Upper lobe of right lung (tissue), 1 donor: ENCODE results near the gene TFB1M. TPM values are rescaled to one million over a fixed set of nuclear protein-coding genes. Genes with fewer than 3 reads are reported as not detected.

Source experiments
- ATAC-seq: fragments of 200-7000 bp; cut with Tn5 transposase; one replicate; pipeline ENCODE4 v1.9.1; 2020; ENCODE audit warnings: mild to moderate bottlenecking, moderate library complexity
- DNase-seq: peaks from one replicate; pipeline ENCODE4 v3.0.0-alpha.2; 2020
- H3K27ac ChIP-seq: fragments of 200-600 bp; one replicate; pipeline ENCODE4 v1.8.0; 2022
- H3K27me3 ChIP-seq: fragments of 200-600 bp; one replicate; pipeline ENCODE4 v1.8.0; 2022; ENCODE audit warnings: mild to moderate bottlenecking
- H3K36me3 ChIP-seq: fragments of 200-600 bp; one replicate; pipeline ENCODE4 v1.8.0; 2022
- H3K4me1 ChIP-seq: fragments of 200-600 bp; one replicate; pipeline ENCODE4 v1.8.0; 2022
- H3K4me3 ChIP-seq: fragments of 200-600 bp; one replicate; pipeline ENCODE4 v1.8.0; 2022; ENCODE audit warnings: mild to moderate bottlenecking
- H3K9me3 ChIP-seq: fragments of 200-600 bp; one replicate; pipeline ENCODE4 v1.8.0; 2022
- intact Hi-C: fragments of 100-400 bp; cut with DNase I; formaldehyde crosslinking; loops from one replicate; pipeline ENCODE4 v1.11.0; 2022
- total RNA-seq: library from RNA; stranded (reverse); fragmentation: NEBNext Ultra II Directional; extraction: Animal tissue kit (Norgen Biotek cat#: 25700); gene quantifications from one replicate; pipeline ENCODE4 v1.2.1, GENCODE V29; 2021
- TF ChIP-seq, protein P1 (sequence below): fragments of 200-600 bp; IDR thresholded peaks from one replicate; pipeline ENCODE4 v1.8.0; 2022; ENCODE audit warnings: antibody characterized with exemption
- donor health status: DM: no; HTN: yes; CAD: no; lungs with severe emphysema.

The TFB1M gene
- total RNA-seq, 1 donor from 2014 or later: 18.6 TPM

DNA sequence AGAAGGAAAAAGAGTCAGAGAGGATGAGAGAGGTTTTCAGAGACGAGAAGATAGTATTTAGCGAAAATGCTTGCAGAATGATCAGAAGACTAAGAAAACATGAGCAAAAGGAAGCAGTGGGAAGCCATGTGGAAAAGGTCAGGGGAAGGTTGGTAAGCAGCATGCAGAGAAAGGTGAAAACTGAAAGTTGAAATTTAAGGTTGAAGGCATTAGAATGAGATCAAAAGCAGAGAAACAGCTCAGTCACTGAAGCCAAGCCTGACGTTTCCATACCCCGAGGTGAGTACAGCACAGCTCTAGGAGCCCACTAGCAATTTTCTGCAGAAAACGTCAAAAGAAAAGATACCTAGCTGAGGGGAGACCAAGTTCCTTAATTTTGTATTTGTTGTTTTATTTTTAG, 19.1 kb upstream of the TFB1M start:
- DNase-seq (no peak), ATAC-seq (no peak)
- intact Hi-C loops: no loop called here
- no peaks in the 10 kb centered on the region for H3K4me1 ChIP-seq
- H3K9me3 ChIP-seq: no peaks in the 10 kb centered on the region
- TF ChIP-seq, protein P1, sequence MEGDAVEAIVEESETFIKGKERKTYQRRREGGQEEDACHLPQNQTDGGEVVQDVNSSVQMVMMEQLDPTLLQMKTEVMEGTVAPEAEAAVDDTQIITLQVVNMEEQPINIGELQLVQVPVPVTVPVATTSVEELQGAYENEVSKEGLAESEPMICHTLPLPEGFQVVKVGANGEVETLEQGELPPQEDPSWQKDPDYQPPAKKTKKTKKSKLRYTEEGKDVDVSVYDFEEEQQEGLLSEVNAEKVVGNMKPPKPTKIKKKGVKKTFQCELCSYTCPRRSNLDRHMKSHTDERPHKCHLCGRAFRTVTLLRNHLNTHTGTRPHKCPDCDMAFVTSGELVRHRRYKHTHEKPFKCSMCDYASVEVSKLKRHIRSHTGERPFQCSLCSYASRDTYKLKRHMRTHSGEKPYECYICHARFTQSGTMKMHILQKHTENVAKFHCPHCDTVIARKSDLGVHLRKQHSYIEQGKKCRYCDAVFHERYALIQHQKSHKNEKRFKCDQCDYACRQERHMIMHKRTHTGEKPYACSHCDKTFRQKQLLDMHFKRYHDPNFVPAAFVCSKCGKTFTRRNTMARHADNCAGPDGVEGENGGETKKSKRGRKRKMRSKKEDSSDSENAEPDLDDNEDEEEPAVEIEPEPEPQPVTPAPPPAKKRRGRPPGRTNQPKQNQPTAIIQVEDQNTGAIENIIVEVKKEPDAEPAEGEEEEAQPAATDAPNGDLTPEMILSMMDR: no peak
- H3K27me3 ChIP-seq: no peaks in the 10 kb centered on the region
- H3K4me3 ChIP-seq: no peak overlapping the region
- H3K36me3 ChIP-seq: no peaks in the 10 kb centered on the region
- no peak overlapping the region for H3K27ac ChIP-seq

DNA sequence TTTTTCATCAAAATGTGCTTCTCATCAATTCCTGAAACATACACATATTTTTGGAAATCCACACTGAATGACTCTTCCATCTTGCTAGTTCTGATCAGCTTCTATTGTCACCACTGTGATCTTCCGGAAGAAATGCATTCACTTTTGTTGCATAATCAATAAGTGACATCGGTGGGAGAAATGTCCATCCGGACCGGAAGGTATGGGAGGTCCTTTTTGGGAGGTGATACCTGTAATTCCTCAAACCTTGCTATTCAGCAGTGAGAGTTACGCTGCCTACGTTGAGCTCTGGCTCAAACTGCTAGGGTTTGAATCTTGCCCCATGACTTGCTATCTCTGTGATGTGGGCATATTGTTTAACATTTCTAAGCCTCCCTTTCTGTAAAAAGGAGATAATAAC, 16.6 kb upstream of the TFB1M start:
- Histone ChIP-seq H3K4me3 (no peak overlapping the region), H3K36me3 (no peaks in the 10 kb centered on the region), H3K27me3 (no peaks in the 10 kb centered on the region), H3K9me3 (no peaks in the 10 kb centered on the region), H3K27ac (no peak overlapping the region), H3K4me1 (peaks cover 4% of the 10 kb centered on the region)
- ATAC-seq (no peak), DNase-seq (no peak)
- intact Hi-C loops: no loop called here
- TF ChIP-seq, protein P1: no peak

DNA sequence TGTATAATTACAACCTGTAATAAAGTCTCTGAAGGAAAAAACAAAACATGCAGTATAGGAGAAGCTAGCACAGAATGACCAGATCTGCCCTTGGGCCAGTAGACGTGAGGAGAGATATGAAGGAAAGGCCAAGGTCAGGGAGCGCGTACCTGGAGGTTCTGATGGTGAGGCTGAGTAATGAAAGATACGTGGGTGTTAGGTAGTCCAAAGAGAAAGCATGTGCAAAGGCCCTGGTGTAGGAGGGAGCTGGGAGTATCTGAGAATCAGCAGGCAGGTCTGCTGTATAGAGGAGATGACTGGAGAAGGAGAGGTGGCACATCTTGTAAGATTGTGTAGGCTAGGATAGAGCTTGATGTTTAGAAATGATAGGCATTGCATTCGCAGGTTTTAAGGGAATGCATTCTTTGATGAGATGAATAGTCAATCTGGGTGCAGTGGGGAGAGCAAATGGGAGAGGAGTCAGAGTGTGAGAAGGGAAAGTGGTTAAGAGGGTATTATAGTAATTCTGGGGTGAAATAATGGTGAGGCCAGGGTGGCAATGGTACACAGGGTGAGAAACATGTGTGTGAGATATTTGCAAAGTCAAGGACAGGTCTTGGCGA, 15.9 kb upstream of the TFB1M start:
- ATAC-seq (no peak), DNase-seq (no peak)
- TF ChIP-seq, protein P1: no peak
- Histone ChIP-seq H3K27me3 (no peaks in the 10 kb centered on the region), H3K36me3 (no peaks in the 10 kb centered on the region), H3K4me3 (no peak overlapping the region), H3K4me1 (peaks cover 4% of the 10 kb centered on the region), H3K27ac (no peak overlapping the region), H3K9me3 (no peaks in the 10 kb centered on the region)
- intact Hi-C loops: no loop called here

DNA sequence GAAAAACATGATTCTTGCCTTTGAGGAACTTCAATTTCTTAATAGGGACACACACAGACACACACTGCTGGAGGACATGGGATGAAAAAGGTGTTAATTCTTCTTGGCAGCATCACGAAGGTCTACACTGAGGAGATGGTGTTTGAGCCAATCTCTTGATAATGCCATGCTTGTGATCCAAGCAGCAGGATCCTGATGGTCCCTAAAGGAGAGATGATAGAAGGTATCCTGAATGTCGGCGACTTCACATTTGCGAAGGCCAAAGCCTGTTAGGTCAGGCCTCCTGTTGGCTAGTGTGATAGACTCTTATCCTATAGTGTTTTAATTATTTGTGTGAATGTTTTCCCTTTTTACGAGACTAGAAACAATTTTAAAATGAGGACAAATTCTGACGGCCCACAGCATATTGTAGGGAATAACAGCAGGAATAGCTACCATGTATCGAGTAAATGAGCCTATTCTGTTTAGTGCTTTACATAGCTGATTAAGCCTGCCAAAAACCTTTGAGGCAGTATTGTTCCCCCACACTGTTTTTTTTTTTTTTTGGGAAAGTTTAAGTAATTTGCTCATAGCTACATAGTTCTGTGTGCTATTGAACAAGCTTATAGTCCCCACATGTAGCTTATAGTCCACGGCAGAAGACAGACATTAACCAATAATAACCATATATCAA, 15.3 kb upstream of the TFB1M start:
- Histone ChIP-seq H3K27ac (no peak overlapping the region), H3K27me3 (no peaks in the 10 kb centered on the region), H3K9me3 (no peaks in the 10 kb centered on the region), H3K36me3 (no peaks in the 10 kb centered on the region), H3K4me3 (no peak overlapping the region), H3K4me1 (peaks cover 4% of the 10 kb centered on the region)
- no peak for DNase-seq
- intact Hi-C loops: loop anchor here (5.0 kb wide), 1 partner anchor 203 kb away; no protein-coding TSS in a partner anchor
- TF ChIP-seq, protein P1: no peak
- no peak for ATAC-seq

DNA sequence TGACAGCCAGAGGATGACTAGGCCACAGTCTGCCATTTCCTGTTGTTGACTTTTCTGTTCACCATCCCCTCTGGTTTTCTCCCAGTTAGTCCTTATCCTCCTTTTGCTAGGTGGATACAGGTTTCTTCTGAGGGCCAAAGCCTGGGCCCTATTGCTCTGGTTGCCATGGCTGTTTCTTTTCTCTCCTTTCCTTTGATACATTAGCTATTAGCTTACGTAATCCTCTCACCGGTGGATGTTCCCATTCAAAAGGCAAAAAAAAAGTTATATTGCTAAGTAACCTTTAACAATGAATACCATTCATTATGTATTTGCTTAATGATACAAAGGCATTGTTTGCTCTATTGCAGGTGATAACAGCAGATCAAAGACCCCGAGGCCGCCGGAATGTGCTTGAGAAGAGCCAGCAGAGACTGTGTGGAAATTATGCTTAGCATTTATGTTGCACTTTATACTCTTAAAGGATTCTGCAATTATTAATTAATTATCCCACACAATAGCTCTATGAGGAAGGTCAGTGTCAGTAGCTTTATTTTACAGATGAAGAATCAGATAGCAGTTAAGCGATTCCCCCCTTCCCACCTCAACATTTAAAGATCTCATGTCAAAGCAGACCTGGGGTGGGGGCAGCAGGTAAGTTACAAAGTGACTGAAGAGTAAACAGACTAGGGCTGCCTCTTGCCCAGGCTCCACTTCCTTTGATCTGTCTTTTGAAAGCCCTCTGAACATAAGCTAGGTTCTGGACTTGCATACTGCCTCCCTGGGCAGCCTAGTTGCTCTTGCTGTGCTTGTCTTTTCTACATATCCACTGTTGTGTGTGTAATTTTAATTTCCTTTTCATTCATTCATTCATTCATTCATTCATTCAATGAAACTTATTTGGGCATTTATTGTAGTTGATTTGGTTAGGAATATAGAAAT, 14.5 kb upstream of the TFB1M start:
- peak; percentile 56 for ATAC-seq
- intact Hi-C loops: loop anchor here (5.0 kb wide), 1 partner anchor 204 kb away; no protein-coding TSS in a partner anchor
- no peaks in the 10 kb centered on the region for H3K9me3 ChIP-seq
- no peaks in the 10 kb centered on the region for H3K27me3 ChIP-seq
- H3K36me3 ChIP-seq: no peaks in the 10 kb centered on the region
- DNase-seq: peak; percentile 69
- no peak overlapping the region for H3K4me3 ChIP-seq
- peak overlapping the region; percentile 31 for H3K27ac ChIP-seq
- TF ChIP-seq, protein P1: no peak
- peaks cover 4% of the 10 kb centered on the region for H3K4me1 ChIP-seq
